Measurements from ENCODE around the gene SLC7A5.

DNA sequence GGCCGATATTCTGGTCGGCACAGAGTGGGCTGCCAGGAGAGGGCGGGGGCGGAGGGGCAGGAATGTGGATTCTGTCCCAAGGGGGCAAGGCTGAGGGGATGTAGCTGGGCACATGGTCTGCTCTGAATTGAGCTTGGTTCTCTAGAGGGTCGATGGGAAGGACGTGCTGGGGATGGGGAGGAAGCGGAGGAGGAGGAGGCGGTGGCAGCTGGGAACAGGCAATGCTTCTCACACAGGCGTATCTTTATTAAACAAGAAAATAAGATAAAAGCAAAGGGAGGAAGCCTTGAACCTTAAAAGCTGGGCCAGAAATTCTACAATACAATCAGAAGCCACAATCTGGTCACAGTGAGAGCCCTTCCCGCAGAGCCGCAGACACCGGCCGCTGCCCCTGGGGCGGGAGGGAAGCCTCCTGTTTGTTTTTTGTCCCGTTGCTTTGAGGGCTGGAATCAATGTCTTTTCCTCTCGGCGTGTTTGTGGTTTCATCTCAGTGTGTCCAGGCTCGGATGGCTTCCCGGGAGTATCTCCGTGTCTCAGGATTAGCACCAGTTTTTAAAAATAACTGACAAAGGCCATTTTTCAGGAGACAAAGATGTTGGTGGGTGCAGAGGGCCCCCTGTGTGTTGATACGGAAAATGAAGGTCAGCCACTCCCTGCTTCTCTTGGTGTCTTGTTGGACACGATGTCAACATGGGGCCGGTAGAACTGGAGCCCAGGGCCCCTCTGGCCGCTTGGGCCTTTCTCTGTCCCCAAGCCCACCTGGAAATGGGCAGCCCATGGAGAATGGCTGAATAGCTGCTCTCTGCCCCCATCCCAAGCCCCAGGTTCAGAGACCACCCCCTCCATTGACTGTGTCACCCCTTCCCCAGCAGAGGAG lies 12.3 kb upstream of the SLC7A5 start:
- TF ChIP-seq POLR2A (IDR thresholded peaks at IDR 0.05; ENCODE audit: low read depth, low read length) (no peak), CEBPB (IDR thresholded peaks at IDR 0.05; ENCODE audit: low read depth, low read length) (no peak), SMC3 (IDR thresholded peaks at IDR 0.05; ENCODE audit: low read depth, low read length) (no peak), MXI1 (IDR thresholded peaks at IDR 0.05; ENCODE audit: borderline replicate concordance, low read depth, low read length) (no peak), RAD21 (IDR thresholded peaks at IDR 0.05; ENCODE audit: low read length) (no peak), RFX5 (IDR thresholded peaks at IDR 0.05; ENCODE audit: low read depth, low read length) (no peak), NFE2L2 (IDR thresholded peaks at IDR 0.05; ENCODE audit: low read depth, low read length) (no peak), BHLHE40 (IDR thresholded peaks at IDR 0.05; ENCODE audit: low read depth, low read length) (no peak), RCOR1 (IDR thresholded peaks at IDR 0.05; ENCODE audit: insufficient replicate concordance, low read length) (no peak), MAFK (IDR thresholded peaks at IDR 0.05; ENCODE audit: low read depth, low read length) (no peak), CHD1 (IDR thresholded peaks at IDR 0.05; ENCODE audit: low read depth, low read length) (no peak), MAZ (IDR thresholded peaks at IDR 0.05; ENCODE audit: borderline replicate concordance, low read depth, low read length) (no peak)
- TF ChIP-seq, protein P1, sequence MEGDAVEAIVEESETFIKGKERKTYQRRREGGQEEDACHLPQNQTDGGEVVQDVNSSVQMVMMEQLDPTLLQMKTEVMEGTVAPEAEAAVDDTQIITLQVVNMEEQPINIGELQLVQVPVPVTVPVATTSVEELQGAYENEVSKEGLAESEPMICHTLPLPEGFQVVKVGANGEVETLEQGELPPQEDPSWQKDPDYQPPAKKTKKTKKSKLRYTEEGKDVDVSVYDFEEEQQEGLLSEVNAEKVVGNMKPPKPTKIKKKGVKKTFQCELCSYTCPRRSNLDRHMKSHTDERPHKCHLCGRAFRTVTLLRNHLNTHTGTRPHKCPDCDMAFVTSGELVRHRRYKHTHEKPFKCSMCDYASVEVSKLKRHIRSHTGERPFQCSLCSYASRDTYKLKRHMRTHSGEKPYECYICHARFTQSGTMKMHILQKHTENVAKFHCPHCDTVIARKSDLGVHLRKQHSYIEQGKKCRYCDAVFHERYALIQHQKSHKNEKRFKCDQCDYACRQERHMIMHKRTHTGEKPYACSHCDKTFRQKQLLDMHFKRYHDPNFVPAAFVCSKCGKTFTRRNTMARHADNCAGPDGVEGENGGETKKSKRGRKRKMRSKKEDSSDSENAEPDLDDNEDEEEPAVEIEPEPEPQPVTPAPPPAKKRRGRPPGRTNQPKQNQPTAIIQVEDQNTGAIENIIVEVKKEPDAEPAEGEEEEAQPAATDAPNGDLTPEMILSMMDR (conservative IDR thresholded peaks at IDR 0.05; ENCODE audit: low read depth, low read length), result no peak
- TF ChIP-seq, protein P2, sequence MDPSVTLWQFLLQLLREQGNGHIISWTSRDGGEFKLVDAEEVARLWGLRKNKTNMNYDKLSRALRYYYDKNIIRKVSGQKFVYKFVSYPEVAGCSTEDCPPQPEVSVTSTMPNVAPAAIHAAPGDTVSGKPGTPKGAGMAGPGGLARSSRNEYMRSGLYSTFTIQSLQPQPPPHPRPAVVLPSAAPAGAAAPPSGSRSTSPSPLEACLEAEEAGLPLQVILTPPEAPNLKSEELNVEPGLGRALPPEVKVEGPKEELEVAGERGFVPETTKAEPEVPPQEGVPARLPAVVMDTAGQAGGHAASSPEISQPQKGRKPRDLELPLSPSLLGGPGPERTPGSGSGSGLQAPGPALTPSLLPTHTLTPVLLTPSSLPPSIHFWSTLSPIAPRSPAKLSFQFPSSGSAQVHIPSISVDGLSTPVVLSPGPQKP (IDR thresholded peaks at IDR 0.05; ENCODE audit: borderline replicate concordance, low read depth, low read length), result no peak
